ENCODE measurements around the gene KCNJ5.

DNA sequence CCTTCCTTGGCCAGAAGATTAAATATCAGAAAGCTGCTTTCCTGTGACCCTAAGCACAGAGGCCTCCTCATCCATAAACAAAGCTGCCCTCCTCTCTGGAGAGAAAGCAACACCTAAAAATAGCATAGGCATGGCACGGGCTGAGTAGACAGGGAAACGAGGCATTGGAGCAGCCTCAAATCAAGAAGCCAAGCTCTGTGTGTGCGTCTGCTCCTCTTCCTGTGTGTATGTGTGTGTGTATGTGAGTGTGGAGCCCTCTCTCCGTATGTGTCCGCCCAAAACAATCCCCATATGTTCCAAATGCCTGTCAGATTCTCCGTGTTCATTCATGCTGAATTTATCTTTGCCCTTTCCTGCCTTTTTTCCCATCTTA, 24.0 kb downstream of the KCNJ5 start:
- TF ChIP-seq USF2 (IDR thresholded peaks at IDR 0.05; ENCODE audit: low read depth, low read length) = no peak
- TF ChIP-seq CTCF (conservative IDR thresholded peaks at IDR 0.05; ENCODE audit: low read depth, low read length) = no peak
- no peak for TF ChIP-seq RFX5 (IDR thresholded peaks at IDR 0.05; ENCODE audit: low read depth, low read length)
- TF ChIP-seq RAD21 (IDR thresholded peaks at IDR 0.05; ENCODE audit: low read length) = no peak
- TF ChIP-seq MAFK (IDR thresholded peaks at IDR 0.05; ENCODE audit: low read depth, low read length) = no peak
- TF ChIP-seq POLR2A (IDR thresholded peaks at IDR 0.05; ENCODE audit: low read depth, low read length) = no peak
- TF ChIP-seq CHD1 (IDR thresholded peaks at IDR 0.05; ENCODE audit: low read depth, low read length) = no peak
